Panc1 (cell line): Measurements from ENCODE around the gene PHF2. TPM values are rescaled to one million over a fixed set of nuclear protein-coding genes. Genes with fewer than 3 reads are reported as not detected.

ENCODE experiments used
- ATAC-seq: fragments of 200-7000 bp; cut with Tn5 transposase; 2 replicates; pipeline ENCODE4 v1.9.1; 2020; ENCODE audit warnings: mild to moderate bottlenecking, moderate library complexity
- BruUV-seq: library from RNA; stranded (reverse); fragments of 400-500 nt; replicated peaks from 2 replicates; lab custom pipeline; 2021; lab: Mats Ljungman, UMichigan
- CTCF ChIA-PET: fragments of 300-600 bp; sonication (Branson Sonifier 250); formaldehyde crosslinking; loops from one replicate; lab custom pipeline; 2022; ENCODE audit warnings: antibody characterized with exemption; lab: Charles Lee
- POLR2A ChIA-PET: fragments of 300-600 bp; sonication (Branson Sonifier 250); formaldehyde crosslinking; loops from one replicate; lab custom pipeline; 2022; ENCODE audit warnings: antibody characterized with exemption; lab: Charles Lee
- DNase-seq: peaks from one replicate; pipeline ENCODE4 v3.0.0-alpha.2; 2010; ENCODE audit warnings: low read depth, low spot score
- H3K27ac ChIP-seq: 2 replicates; pipeline ENCODE4 v1.5.1; 2011; ENCODE audit warnings: mild to moderate bottlenecking, low read length, inconsistent platforms
- H3K27me3 ChIP-seq: fragments of 200-500 bp; sonication (Bioruptor generic); 2 replicates; pipeline ENCODE4 v1.6.0; 2014; ENCODE audit warnings: low read length, inconsistent platforms; ENCODE audit not compliant: control insufficient read depth, insufficient read depth
- H3K36me3 ChIP-seq: fragments of 200-500 bp; sonication (Bioruptor generic); 2 replicates; pipeline ENCODE4 v1.5.1; 2014; ENCODE audit warnings: inconsistent platforms, mild to moderate bottlenecking, low read length, moderate library complexity; ENCODE audit not compliant: control insufficient read depth, insufficient read depth
- H3K4me1 ChIP-seq: 2 replicates; pipeline ENCODE4 v1.5.1; 2011; ENCODE audit warnings: inconsistent platforms, mild to moderate bottlenecking, low read length, moderate library complexity; ENCODE audit not compliant: control insufficient read depth, insufficient read depth
- H3K4me3 ChIP-seq, 2 experiments: 2 replicates each; pipeline ENCODE4 v1.5.1; 2011 to 2012; ENCODE audit warnings: low read depth in 2 of 2, low read length in 2 of 2, mild to moderate bottlenecking in 2 of 2, inconsistent platforms in 1 of 2, moderate library complexity in 1 of 2
- H3K9me3 ChIP-seq: fragments of 200-500 bp; sonication (Bioruptor generic); 2 replicates; pipeline ENCODE4 v1.5.1; 2014; ENCODE audit warnings: low read depth, mild to moderate bottlenecking, inconsistent platforms, low read length, moderate library complexity; ENCODE audit not compliant: control insufficient read depth, insufficient read depth
- CTCF ChIP-seq: fragments of 450-650 bp; IDR thresholded peaks from 2 replicates; pipeline ENCODE4 v1.5.1; 2017; ENCODE audit warnings: mild to moderate bottlenecking
- POLR2AphosphoS5 ChIP-seq: IDR thresholded peaks from 2 replicates; pipeline ENCODE4 v1.6.1; 2012; ENCODE audit warnings: mild to moderate bottlenecking, low read depth, low read length, moderate library complexity
- REST ChIP-seq, 2 experiments: IDR thresholded peaks; 2 replicates each; pipeline ENCODE4 v1.6.1; 2011 to 2012; ENCODE audit warnings: low read depth in 2 of 2, control low read depth in 1 of 2, low read length in 1 of 2, mild to moderate bottlenecking in 1 of 2, moderate library complexity in 1 of 2; ENCODE audit not compliant: insufficient read depth in 1 of 2
- SIN3A ChIP-seq: IDR thresholded peaks from 2 replicates; pipeline ENCODE4 v1.6.1; 2012; ENCODE audit warnings: low read depth, mild to moderate bottlenecking, low read length, moderate library complexity, borderline replicate concordance; ENCODE audit not compliant: insufficient read depth
- TCF7L2 ChIP-seq: IDR thresholded peaks from 2 replicates; pipeline ENCODE4 v1.6.1; 2011; ENCODE audit warnings: mild to moderate bottlenecking, low read depth, low read length, inconsistent platforms
- in situ Hi-C: cut with HindIII; loops from 2 replicates; pipeline ENCODE4 v1.10.0; 2016; ENCODE audit warnings: low sequenced_read_pairs, low pct_unique_long_range_greater_than_20kb
- intact Hi-C: fragments of 100-400 bp; cut with micrococcal nuclease; formaldehyde crosslinking; loops from one replicate; pipeline ENCODE4 v1.10.0; 2022; ENCODE audit not compliant: unreplicated experiment
- total RNA-seq: library from RNA; stranded (reverse); gene quantifications from one replicate; pipeline ENCODE4 v1.2.1, GENCODE V29; 2021; ENCODE audit not compliant: unreplicated experiment

PHF2 gene
- total RNA-seq, 1 experiment from 2014 or later, result 16.6 TPM

- CTCF ChIA-PET, result no interaction called here
- DNase-seq (no peak), ATAC-seq (no peak)
- BruUV-seq, result no TSS peak
- no peak for TF ChIP-seq CTCF
- no peak for TF ChIP-seq TCF7L2
- no peak for TF ChIP-seq REST (IDR thresholded peaks at IDR 0.05; ENCODE audit: insufficient read depth in 1 of 2, low read depth in 2 of 2, low read length in 1 of 2)
- TF ChIP-seq POLR2AphosphoS5, result no peak
- TF ChIP-seq SIN3A, result no peak
- in situ Hi-C loops (no loop called here), intact Hi-C loops (no loop called here)
- Histone ChIP-seq H3K27me3 (no peaks in the 10 kb centered on the region), H3K9me3 (no peaks in the 10 kb centered on the region), H3K36me3 (no peaks in the 10 kb centered on the region), H3K27ac (no peak overlapping the region), H3K4me1 (no peaks in the 10 kb centered on the region), H3K4me3 (no peak overlapping the region)
- POLR2A ChIA-PET, result no interaction called here
Observed at GRCh38 chr9:93676310-93677047, 100.1 kb downstream of the PHF2 start.

GRCh38 chr9:93677048-93677571 lies 100.7 kb downstream of the PHF2 start:
- ChIA-PET CTCF (no interaction called here), POLR2A (no interaction called here)
- BruUV-seq, result no TSS peak
- H3K27ac ChIP-seq, result no peak overlapping the region
- intact Hi-C loops, result no loop called here
- TF ChIP-seq REST (IDR thresholded peaks at IDR 0.05; ENCODE audit: insufficient read depth in 1 of 2, low read depth in 2 of 2, low read length in 1 of 2) (no peak), POLR2AphosphoS5 (no peak), TCF7L2 (no peak), SIN3A (no peak), CTCF (no peak)
- H3K9me3 ChIP-seq, result no peaks in the 10 kb centered on the region
- DNase-seq (no peak), ATAC-seq (no peak)
- no peaks in the 10 kb centered on the region for H3K4me1 ChIP-seq
- no peaks in the 10 kb centered on the region for H3K27me3 ChIP-seq
- in situ Hi-C loops, result no loop called here
- H3K4me3 ChIP-seq, result no peak overlapping the region
- no peaks in the 10 kb centered on the region for H3K36me3 ChIP-seq
